SH-SY5Y (cell line): ENCODE measurements around the gene PPP1R14B.

Experiments used
- GATA2 ChIP-seq: IDR thresholded peaks from 2 replicates; pipeline ENCODE4 v1.6.1; 2011; ENCODE audit warnings: mild to moderate bottlenecking, low read depth, low read length
- GATA3 ChIP-seq: IDR thresholded peaks from 2 replicates; pipeline ENCODE4 v1.6.1; 2011; ENCODE audit warnings: low read depth, mild to moderate bottlenecking, low read length, moderate library complexity

GRCh38 chr11:64278576-64279190, 31.9 kb upstream of the PPP1R14B start:
- TF ChIP-seq GATA2, result no peak
- no peak for TF ChIP-seq GATA3
